HepG2 (cell line): ENCODE measurements around the gene IGDCC3. TPM values are rescaled to one million over a fixed set of nuclear protein-coding genes. Genes with fewer than 3 reads are reported as not detected.

Experiments
- AHR ChIP-seq: IDR thresholded peaks from 2 replicates; pipeline ENCODE4 v1.6.1; 2018; ENCODE audit warnings: missing genetic modification reagents, missing compliant biosample characterization
- CENPT ChIP-seq: sonication (generic); formaldehyde crosslinking; IDR thresholded peaks from 2 replicates; pipeline ENCODE4 v1.8.0; 2022; ENCODE audit warnings: low read depth, mild to moderate bottlenecking, moderate library complexity, missing genetic modification reagents
- GLI4 ChIP-seq: sonication (generic); formaldehyde crosslinking; IDR thresholded peaks from 2 replicates; pipeline ENCODE4 v1.5.1; 2020; ENCODE audit warnings: missing genetic modification reagents, mild to moderate bottlenecking, moderate library complexity, borderline replicate concordance
- KDM2A ChIP-seq: sonication (generic); formaldehyde crosslinking; IDR thresholded peaks from 2 replicates; pipeline ENCODE4 v1.4.0; 2020; ENCODE audit warnings: low read depth, missing genetic modification reagents, borderline replicate concordance
- MEIS2 ChIP-seq: sonication (generic); formaldehyde crosslinking; IDR thresholded peaks from 2 replicates; pipeline ENCODE4 v1.9.0; 2021; ENCODE audit warnings: mild to moderate bottlenecking, missing genetic modification reagents
- MIER2 ChIP-seq: IDR thresholded peaks from 2 replicates; pipeline ENCODE4 v1.6.1; 2016; ENCODE audit warnings: missing biosample characterization, missing genetic modification reagents
- MTA1 ChIP-seq: sonication (generic); formaldehyde crosslinking; IDR thresholded peaks from 2 replicates; pipeline ENCODE4 v1.4.0; 2020; ENCODE audit warnings: missing genetic modification reagents, mild to moderate bottlenecking, borderline replicate concordance
- NFIC ChIP-seq: IDR thresholded peaks from 2 replicates; pipeline ENCODE4 v1.6.1; 2012; ENCODE audit warnings: mild to moderate bottlenecking, low read length, inconsistent platforms
- TGIF2 ChIP-seq: IDR thresholded peaks from 2 replicates; pipeline ENCODE4 v1.6.1; 2016; ENCODE audit warnings: control low read depth, missing compliant biosample characterization
- ZNF232 ChIP-seq: sonication (generic); formaldehyde crosslinking; IDR thresholded peaks from 2 replicates; pipeline ENCODE4 v1.4.0; 2020; ENCODE audit warnings: missing genetic modification reagents, borderline replicate concordance
- ZNF333 ChIP-seq: sonication (generic); formaldehyde crosslinking; IDR thresholded peaks from 2 replicates; pipeline ENCODE4 v1.4.0; 2020; ENCODE audit warnings: mild to moderate bottlenecking, missing genetic modification reagents, borderline replicate concordance
- ZNF383 ChIP-seq: sonication (generic); formaldehyde crosslinking; IDR thresholded peaks from 2 replicates; pipeline ENCODE4 v1.4.0; 2020; ENCODE audit warnings: missing genetic modification reagents, mild to moderate bottlenecking, borderline replicate concordance
- ZNF563 ChIP-seq: sonication (generic); formaldehyde crosslinking; IDR thresholded peaks from 2 replicates; pipeline ENCODE4 v1.8.0; 2022; ENCODE audit warnings: mild to moderate bottlenecking, moderate library complexity, missing genetic modification reagents
- ZSCAN12 ChIP-seq: sonication (generic); formaldehyde crosslinking; IDR thresholded peaks from 2 replicates; pipeline ENCODE4 v1.9.0; 2021; ENCODE audit warnings: mild to moderate bottlenecking, missing genetic modification reagents
- polyA plus RNA-seq, 8 experiments: library from polyadenylated mRNA; depleted of rRNA in 3 of 8; stranded (reverse) in 7 of 8; unstranded in 1 of 8; fragments of >200 nt; fragmentation: Illumina TruSeq in 4 of 8; extraction: Trizol in 4 of 8; gene quantifications; 2 replicates each; pipeline versions ENCODE4 v1.2.1 to v1.2.3, GENCODE V29; 2011 to 2016; ENCODE audit warnings: low read depth in 4 of 8, missing spikeins in 1 of 8, mixed read lengths in 1 of 8; ENCODE audit not compliant: insufficient read depth in 1 of 8
- total RNA-seq, 5 experiments: library from RNA; depleted of rRNA; stranded (reverse); fragments of >200 nt; fragmentation: Illumina TruSeq; extraction: Trizol; gene quantifications; 2 replicates each; pipeline ENCODE4 v1.2.3, GENCODE V29; 2016; ENCODE audit warnings: low read depth in 1 of 5
- TF ChIP-seq, protein P1 (sequence below): IDR thresholded peaks from 2 replicates; pipeline ENCODE4 v1.6.1; 2016
- TF ChIP-seq, protein P2 (sequence below): sonication (generic); formaldehyde crosslinking; IDR thresholded peaks from 2 replicates; pipeline ENCODE4 v1.8.1; 2023; ENCODE audit warnings: mild to moderate bottlenecking, inconsistent platforms, moderate library complexity, missing genetic modification reagents, borderline replicate concordance
- TF ChIP-seq, protein P3 (sequence below): sonication (generic); formaldehyde crosslinking; IDR thresholded peaks from 2 replicates; pipeline ENCODE4 v1.9.0; 2021; ENCODE audit warnings: missing genetic modification reagents, borderline replicate concordance
- TF ChIP-seq, protein P4 (sequence below): sonication (generic); formaldehyde crosslinking; IDR thresholded peaks from 2 replicates; pipeline ENCODE4 v1.4.0; 2020; ENCODE audit warnings: missing genetic modification reagents
- TF ChIP-seq, protein P5 (sequence below): sonication (generic); formaldehyde crosslinking; IDR thresholded peaks from 2 replicates; pipeline ENCODE4 v1.8.0; 2022; ENCODE audit warnings: mild to moderate bottlenecking, missing genetic modification reagents, borderline replicate concordance
- TF ChIP-seq, protein P6 (sequence below): sonication (generic); formaldehyde crosslinking; IDR thresholded peaks from 2 replicates; pipeline ENCODE4 v1.4.0; 2020; ENCODE audit warnings: mild to moderate bottlenecking, missing genetic modification reagents

Gene IGDCC3
- total and polyA plus RNA-seq, 2 of the 13 experiments (the other 11 are each of a cell fraction or from before 2014, with no cell fraction given): 30.1 to 51.8 TPM

DNA sequence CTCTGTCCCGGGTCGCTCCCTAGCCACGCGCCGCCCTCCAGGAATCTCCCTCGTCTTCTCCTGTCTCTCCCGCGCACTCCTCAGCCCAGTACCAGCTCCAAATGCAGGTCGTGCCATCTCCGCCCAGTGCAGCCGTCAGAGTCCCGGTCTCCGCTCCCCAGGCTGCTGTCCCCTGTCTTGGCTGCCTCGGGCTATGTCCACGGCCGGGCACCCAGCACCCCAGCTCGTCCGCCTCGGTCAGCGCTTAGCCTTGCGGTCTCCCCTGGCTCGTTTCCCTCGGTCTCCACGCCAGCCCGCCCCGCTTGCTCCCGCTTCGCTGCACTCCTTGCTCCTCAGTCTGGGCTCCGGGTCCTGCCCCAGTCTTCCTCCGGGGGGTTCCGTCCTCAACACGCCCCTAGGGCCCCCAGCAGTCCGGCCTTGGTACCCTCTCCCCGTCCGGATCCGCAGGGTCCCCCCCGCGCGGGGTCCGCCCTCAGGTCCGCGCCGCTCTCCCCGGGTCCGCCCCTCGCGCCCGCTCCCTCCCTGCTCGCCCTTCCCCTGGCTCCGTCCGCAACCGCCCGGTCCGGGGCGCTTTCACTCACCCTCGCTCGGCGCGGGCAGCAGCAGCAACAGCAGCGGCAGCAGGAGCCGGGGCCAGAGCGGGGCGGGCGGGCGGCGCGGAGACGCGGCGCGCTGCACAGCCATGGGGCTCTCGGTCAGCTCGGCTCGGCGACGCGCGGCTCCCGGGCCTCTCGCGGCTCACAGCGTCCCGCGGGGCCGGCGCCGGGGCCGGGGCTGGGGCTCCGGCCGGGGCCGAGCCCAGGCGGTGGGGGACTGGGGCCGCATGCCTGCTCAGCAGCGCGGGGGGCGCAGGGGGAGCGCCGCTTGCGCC is 462 bp downstream of the IGDCC3 start (continued):
- TF ChIP-seq, protein P1, sequence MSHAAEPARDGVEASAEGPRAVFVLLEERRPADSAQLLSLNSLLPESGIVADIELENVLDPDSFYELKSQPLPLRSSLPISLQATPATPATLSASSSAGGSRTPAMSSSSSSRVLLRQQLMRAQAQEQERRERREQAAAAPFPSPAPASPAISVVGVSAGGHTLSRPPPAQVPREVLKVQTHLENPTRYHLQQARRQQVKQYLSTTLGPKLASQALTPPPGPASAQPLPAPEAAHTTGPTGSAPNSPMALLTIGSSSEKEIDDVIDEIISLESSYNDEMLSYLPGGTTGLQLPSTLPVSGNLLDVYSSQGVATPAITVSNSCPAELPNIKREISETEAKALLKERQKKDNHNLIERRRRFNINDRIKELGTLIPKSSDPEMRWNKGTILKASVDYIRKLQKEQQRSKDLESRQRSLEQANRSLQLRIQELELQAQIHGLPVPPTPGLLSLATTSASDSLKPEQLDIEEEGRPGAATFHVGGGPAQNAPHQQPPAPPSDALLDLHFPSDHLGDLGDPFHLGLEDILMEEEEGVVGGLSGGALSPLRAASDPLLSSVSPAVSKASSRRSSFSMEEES (CRISPR knock-in tag): no peak
- TF ChIP-seq KDM2A (peak; percentile 42; the same call in 1 of the 2 replicates), MIER2 (CRISPR knock-in tag) (no peak), ZNF333 (no peak), ZNF232 (CRISPR knock-in tag) (peak; percentile 32; the same call in 1 of the 2 replicates), MTA1 (CRISPR knock-in tag) (0 out of 2 replicates have a peak, but pooled peaks have one; percentile 46), ZNF383 (CRISPR knock-in tag) (no peak), TGIF2 (CRISPR knock-in tag) (no peak), AHR (CRISPR knock-in tag) (no peak), NFIC (no peak), ZNF563 (peak; percentile 65; the same call in 1 of the 2 replicates), CENPT (CRISPR knock-in tag) (no peak), MEIS2 (CRISPR knock-in tag) (0 out of 2 replicates have a peak, but pooled peaks have one; percentile 9), ZSCAN12 (no peak), GLI4 (CRISPR knock-in tag) (peak; percentile 78; the same call in 1 of the 2 replicates)
- TF ChIP-seq, protein P2, sequence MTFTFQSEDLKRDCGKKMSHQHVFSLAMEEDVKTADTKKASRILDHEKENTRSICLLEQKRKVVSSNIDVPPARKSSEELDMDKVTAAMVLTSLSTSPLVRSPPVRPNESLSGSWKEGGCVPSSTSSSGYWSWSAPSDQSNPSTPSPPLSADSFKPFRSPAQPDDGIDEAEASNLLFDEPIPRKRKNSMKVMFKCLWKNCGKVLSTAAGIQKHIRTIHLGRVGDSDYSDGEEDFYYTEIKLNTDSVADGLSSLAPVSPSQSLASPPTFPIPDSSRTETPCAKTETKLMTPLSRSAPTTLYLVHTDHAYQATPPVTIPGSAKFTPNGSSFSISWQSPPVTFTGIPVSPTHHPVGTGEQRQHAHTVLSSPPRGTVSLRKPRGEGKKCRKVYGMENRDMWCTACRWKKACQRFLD: 0 out of 2 replicates have a peak, but pooled peaks have one; percentile 54
- TF ChIP-seq, protein P3, sequence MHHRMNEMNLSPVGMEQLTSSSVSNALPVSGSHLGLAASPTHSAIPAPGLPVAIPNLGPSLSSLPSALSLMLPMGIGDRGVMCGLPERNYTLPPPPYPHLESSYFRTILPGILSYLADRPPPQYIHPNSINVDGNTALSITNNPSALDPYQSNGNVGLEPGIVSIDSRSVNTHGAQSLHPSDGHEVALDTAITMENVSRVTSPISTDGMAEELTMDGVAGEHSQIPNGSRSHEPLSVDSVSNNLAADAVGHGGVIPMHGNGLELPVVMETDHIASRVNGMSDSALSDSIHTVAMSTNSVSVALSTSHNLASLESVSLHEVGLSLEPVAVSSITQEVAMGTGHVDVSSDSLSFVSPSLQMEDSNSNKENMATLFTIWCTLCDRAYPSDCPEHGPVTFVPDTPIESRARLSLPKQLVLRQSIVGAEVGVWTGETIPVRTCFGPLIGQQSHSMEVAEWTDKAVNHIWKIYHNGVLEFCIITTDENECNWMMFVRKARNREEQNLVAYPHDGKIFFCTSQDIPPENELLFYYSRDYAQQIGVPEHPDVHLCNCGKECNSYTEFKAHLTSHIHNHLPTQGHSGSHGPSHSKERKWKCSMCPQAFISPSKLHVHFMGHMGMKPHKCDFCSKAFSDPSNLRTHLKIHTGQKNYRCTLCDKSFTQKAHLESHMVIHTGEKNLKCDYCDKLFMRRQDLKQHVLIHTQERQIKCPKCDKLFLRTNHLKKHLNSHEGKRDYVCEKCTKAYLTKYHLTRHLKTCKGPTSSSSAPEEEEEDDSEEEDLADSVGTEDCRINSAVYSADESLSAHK: no peak
- TF ChIP-seq, protein P4, sequence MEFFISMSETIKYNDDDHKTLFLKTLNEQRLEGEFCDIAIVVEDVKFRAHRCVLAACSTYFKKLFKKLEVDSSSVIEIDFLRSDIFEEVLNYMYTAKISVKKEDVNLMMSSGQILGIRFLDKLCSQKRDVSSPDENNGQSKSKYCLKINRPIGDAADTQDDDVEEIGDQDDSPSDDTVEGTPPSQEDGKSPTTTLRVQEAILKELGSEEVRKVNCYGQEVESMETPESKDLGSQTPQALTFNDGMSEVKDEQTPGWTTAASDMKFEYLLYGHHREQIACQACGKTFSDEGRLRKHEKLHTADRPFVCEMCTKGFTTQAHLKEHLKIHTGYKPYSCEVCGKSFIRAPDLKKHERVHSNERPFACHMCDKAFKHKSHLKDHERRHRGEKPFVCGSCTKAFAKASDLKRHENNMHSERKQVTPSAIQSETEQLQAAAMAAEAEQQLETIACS: peak; percentile 11; the same call in 1 of the 2 replicates
- TF ChIP-seq, protein P5, sequence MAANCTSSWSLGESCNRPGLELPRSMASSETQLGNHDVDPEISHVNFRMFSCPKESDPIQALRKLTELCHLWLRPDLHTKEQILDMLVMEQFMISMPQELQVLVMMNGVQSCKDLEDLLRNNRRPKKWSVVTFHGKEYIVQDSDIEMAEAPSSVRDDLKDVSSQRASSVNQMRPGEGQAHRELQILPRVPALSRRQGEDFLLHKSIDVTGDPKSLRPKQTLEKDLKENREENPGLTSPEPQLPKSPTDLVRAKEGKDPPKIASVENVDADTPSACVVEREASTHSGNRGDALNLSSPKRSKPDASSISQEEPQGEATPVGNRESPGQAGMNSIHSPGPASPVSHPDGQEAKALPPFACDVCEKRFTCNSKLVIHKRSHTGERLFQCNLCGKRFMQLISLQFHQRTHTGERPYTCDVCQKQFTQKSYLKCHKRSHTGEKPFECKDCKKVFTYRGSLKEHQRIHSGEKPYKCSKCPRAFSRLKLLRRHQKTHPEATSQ (CRISPR knock-in tag): no peak
- TF ChIP-seq, protein P6, sequence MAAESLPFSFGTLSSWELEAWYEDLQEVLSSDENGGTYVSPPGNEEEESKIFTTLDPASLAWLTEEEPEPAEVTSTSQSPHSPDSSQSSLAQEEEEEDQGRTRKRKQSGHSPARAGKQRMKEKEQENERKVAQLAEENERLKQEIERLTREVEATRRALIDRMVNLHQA (CRISPR knock-in tag): no peak
